HG03432 (cell line): Measurements from ENCODE around the gene TENT4A.

ENCODE experiments used
- ATAC-seq: cut with Tn5 transposase; IDR thresholded peaks from one replicate; pipeline ENCODE4 v1.9.1; 2021; ENCODE audit warnings: mild to moderate bottlenecking, moderate library complexity; ENCODE audit not compliant: unreplicated experiment

TENT4A gene

GRCh38 chr5:6700074-6700684, 13.1 kb upstream of the TENT4A start:
- no peak for ATAC-seq

DNA sequence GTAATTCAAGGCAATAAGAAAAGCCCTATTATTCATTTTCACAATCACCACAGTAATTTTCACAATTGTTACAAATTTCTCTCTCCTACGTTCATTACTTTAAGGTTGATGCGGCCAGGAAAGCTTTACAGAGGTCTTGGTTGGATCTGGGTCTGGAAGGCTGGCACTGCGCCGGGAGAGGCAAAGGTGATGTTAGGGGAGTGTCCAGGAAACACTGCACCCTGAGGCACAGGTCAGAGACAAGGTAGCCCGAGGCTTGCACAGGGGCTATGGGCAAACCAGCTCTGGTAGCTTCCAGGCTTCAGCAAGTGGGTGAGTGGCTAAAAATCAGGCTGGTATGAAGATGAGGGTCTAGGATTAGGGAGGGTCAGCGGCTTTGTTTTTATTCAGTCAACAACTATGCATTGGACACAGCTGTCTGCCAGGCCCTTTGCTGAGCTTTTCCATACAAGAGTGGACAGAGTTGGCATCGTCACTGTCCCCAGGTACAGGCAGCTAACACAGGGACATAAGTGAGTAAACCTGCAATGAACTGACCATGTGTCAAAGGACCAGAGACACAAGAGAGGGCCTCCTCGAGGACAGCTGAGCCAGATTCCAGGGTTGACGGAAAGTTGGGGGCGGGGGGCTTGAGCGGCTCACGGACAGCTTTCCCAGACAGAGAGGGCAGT, 12.4 kb upstream of the TENT4A start:
- no peak for ATAC-seq

DNA sequence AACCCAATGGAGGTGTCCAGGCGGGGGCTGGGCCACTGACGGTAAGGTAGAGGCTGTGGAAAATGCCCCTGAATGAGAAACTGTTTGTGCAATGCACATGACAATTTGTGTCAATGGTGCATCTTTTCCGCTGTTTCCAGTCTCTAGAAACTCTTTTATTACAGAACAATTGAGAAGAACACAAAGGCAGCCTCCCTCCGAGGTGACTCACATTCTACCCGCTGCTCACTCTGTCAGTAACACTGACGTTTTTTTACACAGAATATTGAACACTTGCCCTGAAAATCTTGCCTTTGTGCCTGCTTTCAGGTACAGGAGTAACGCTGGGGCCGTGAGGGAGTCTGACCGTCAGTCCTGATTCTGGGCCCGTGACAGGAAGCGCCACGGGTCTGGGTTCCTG, 11.7 kb upstream of the TENT4A start:
- ATAC-seq, result no peak

DNA sequence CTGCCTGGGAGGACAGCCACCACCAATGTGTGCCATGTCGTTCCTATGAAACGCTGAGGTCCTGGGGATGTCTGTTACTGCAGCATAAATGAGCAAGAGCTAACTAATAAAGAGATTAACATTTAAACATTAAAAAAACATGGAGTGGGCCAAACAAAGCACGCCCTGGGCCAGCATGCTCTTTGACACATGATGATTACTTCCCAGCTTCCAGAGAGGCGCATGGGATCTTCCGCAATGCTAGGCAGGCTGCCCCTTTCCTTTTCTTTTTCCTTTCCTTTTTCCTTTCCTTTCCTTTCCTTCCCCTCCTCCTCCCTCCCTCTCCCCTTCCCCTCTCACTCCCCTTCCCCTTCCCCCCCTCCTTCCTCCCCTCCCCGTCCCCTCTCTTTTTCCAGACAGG, 10.6 kb upstream of the TENT4A start:
- ATAC-seq, result no peak

GRCh38 chr5:6703806-6704205, 9.4 kb upstream of the TENT4A start:
- no peak for ATAC-seq

GRCh38 chr5:6704361-6704851, 8.8 kb upstream of the TENT4A start:
- ATAC-seq, result no peak

DNA sequence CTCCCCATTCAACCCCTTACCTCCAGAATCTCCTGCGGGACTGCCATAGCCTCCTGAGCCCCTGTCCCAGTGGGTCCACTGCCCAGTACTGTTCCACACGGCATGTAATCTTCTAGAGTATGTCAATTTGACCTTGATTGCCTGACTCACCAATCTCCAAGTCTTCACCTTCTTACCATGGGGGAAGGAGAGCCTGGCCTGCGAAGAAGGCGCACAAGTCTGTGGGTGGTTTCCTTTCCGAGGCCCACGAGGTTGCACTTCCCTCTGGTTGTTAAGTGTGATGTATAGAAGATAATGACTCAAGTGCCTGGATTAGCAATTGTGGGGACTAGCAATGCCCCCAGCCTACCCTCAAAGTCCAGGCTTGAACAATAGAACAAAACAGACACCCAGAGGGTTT, 8.1 kb upstream of the TENT4A start:
- peak; percentile 70 for ATAC-seq

DNA sequence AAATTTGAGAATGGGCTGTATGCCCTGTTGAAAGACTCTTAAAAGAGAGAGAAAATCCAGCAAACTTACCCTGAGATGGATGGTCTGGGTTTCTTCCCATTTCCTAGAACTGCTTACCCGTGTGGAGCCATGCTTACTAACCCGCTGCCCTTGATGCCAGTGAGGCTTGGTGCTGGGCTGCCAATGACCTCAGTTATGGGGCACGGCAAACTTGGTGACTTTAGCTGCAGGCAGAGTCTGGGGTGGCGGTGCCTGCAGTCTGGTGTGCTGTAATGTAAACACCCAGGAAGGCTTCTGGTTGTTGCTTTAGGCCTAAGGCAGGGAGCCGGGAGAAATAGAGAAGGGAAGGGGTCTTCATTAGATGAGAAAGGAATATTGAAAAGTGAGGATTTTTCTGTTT, 7.3 kb upstream of the TENT4A start:
- ATAC-seq, result no peak

GRCh38 chr5:6707852-6708251, 5.4 kb upstream of the TENT4A start:
- no peak for ATAC-seq

- ATAC-seq, result no peak
Measured at GRCh38 chr5:6708814-6709213, 4.4 kb upstream of the TENT4A start.

- no peak for ATAC-seq
Measured at GRCh38 chr5:6710070-6710469, 3.2 kb upstream of the TENT4A start.

DNA sequence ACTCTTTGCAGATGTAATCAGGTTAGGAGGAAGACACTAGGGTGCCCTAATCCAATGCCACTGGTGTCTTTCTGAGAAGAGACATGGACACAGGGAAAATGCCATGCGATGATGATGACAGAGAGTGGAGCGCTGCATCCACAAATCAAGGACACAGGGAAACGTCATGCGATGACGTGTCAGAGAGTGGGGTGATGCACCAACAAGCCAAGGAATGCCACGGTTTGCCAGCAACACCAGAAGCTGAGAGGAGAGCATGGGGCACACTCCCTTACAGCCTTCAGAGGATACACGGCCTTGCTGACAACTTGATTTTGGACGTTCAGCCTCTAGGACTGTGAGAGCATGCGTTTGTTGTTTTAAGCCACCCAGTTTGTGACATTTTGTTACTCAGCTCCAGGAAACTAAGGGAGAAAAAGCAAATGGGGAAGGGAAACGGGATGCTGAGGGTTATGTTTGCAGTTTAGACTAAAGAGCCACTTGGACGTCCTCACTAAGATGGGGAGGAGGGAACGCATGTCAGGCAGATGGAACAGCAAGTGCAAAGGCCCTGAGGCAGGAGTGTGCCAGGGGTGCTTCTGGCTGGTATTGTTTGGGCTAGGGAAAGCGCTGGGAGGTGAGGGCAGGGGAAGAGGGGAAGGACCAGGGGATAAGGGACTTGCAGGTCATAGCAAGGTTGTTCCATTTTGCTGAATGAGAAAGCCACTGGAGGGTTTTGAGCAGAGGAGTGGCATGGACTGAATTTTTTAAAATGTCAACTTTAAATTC, 2.5 kb upstream of the TENT4A start:
- ATAC-seq, result no peak

- no peak for ATAC-seq
Measured at GRCh38 chr5:6711409-6712141, 1.7 kb upstream of the TENT4A start.

- peak; percentile 17 for ATAC-seq
Measured at GRCh38 chr5:6712142-6712576, 1.1 kb upstream of the TENT4A start.

- ATAC-seq, result peak; percentile 67
Measured at GRCh38 chr5:6712577-6713273, 507 bp upstream of the TENT4A start.

DNA sequence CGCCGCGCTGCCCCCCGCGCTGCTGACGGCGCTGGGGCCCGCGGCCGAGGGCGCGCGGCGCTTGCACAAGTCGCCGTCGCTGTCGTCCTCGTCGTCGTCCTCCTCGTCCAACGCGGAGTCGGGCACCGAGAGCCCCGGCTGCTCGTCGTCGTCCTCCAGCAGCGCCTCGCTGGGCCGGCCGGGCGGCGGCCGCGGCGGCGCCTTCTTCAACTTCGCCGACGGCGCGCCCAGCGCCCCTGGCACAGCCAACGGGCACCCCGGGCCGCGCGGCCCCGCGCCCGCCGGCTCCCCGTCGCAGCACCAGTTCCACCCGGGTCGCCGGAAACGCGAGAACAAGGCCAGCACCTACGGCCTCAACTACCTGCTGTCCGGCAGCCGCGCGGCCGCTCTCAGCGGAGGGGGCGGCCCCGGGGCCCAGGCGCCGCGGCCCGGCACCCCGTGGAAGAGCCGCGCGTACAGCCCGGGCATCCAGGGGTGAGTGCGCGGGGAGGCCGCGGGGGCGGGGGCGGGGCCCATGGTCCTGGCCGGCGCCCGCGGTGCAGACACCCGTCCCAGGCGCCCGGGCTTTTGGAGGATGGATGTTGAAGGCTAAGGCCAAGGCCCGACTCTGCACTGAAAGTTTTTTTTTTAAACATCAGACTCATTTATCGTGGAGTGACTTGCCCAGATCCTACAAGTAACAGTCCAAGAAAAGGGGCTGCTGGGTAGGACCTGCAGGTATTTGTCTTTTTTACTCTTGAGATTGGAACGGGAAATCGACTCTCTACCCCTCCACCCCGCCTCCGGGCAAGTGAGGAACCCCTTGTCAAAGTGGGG, 1.2 kb downstream of the TENT4A start:
- ATAC-seq, result no peak

GRCh38 chr5:6715271-6715670, 2.0 kb downstream of the TENT4A start:
- ATAC-seq, result no peak

GRCh38 chr5:6715758-6716628, 2.8 kb downstream of the TENT4A start:
- ATAC-seq, result no peak

GRCh38 chr5:6716629-6717149, 3.5 kb downstream of the TENT4A start:
- no peak for ATAC-seq
